Activated T-cell treated with anti-CD3 and anti-CD28 coated beads, Interleukin-2, amount 50 U/mL, for 1 hour (primary cell): Measurements from ENCODE around the gene MIF4GD.

Source experiments
- DNase-seq: peaks from one replicate; pipeline ENCODE4 v3.0.0-alpha.2; 2020

MIF4GD gene

DNA sequence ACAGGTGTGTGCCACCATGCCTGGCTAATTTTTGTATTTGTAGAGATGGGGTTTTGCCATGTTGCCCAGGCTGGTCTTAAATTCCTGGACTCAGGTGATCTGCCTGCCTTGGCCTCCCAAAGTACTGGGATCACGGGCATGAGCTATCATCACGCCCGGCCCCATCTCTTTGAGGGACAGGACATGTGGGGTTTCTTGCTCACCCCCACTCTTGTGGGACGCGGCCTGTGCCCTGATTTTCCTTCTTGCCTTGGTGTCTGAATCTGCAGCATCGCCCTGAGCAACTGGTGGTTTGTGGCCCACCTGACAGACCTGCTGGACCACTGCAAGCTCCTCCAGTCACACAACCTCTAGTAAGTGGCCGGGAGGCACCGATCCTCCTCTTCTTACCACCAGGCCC is 40.0 kb downstream of the MIF4GD start:
- no peak for DNase-seq

DNA sequence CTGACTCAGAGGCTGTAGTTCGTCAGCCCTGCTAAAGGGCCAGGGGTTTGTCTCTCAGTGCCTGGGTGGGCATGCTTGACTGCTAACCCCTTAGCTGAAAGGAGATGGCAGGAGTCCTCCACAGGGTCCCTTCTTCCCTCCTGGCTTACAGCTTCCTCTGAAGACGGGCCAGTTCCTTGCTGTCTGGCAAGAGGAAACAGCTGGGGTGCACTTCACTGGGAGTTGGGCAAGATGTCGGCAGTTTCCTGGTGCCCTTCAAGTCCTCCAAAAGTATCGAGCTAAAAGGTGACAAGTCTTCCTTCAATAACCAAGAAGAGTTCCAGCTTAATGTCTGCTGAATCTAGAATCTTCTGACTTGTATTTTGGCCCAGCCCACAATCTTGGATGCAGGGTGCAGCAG is 42.2 kb downstream of the MIF4GD start:
- no peak for DNase-seq

DNA sequence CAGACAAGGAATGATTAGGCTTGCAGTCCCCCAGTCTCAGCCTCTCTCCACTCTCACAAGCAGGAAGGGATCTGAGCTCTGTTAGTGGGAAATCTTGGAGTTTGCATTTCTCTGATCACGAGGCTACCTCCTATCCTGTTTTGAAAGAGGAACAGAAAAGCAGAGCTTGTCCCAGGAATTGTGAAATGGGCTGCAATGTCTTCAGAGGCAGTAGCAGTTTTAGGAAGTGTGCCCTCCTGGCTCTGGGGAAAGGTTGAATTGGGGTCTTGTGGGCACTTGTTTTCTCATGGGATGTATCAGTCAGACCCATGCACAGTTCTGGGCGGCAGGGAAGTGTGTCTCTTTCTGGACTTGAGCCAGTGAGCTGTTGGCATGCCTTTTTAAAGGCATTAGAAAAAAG is 42.7 kb downstream of the MIF4GD start:
- DNase-seq = no peak

DNA sequence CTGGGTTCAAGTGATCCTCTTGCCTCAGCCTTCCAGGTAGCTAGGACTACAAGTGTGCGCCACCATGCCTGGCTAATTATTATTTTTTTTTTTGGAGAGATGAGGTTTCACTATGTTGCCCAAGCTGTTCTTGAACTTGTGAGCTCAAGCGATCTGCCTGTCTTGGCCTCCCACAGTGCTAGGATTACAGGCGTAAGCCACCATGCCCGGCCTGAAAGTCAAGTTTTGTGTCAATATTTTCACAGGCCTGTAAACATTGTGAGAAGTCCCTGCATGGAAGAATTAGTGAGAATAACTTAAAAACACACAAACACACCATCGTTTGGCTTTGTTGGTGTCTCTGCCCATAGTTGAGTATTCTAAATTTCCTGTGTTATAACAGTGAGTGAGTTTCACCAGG is 43.3 kb downstream of the MIF4GD start:
- DNase-seq = no peak

DNA sequence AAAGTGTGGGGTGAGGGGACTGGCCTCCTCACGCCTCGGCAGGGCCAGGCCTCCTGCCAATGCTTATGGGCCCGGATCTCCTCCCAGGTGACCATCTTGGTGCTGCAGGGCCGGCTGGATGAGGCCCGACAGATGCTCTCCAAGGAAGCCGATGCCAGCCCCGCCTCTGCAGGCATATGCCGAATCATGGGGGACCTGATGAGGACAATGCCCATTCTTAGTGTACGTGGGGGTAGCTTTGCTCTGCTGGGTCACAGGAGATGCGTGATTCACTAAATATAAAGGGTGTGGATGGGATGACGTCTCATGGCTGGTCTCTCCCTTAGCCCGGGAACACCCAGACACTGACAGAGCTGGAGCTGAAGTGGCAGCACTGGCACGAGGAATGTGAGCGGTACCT is 46.0 kb downstream of the MIF4GD start:
- DNase-seq = no peak

DNA sequence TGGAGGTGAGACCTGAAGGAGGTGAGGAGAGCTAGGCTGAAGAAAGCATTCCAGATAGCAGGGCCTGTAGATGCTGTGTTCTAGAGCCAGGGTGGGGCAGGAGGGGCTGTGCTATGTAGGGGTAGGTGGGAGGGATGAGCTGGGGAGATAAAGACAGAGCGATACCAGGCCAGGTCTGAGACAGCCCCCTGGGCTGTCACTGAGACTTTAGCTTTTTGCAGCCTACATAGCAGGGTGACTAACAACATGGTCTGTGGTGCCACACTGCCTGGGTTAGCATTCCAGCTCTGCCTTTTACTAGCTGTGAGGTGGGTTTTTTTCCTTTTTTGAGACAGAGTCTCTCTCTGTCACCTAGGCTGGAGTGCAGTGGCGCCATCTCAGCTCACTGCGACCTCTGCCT is 51.2 kb downstream of the MIF4GD start:
- DNase-seq = no peak

DNA sequence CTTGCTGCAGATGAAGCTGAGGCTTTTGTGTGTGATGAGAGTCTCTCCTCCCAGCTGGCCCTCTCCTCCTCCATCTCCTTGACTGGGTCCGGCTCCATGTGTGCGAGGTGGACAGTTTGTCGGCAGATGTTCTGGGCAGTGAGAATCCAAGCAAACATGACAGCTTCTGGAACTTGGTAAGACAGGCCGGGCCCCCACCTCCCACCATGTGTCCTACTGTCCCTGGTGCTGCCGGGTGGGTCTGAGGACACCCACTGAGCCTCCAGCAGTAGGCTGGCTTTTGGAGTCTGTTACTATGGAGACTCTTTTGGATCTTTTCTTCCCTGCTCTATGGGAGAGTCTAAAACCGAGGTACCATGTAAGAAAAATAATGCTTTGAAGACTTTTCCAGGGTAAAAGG is 52.9 kb downstream of the MIF4GD start:
- no peak for DNase-seq
